GM21717 (cell line): ENCODE results near the gene TP53INP2.
"Not testable (repeated sequence)": the region's sequence is repeated elsewhere in the genome, so short reads cannot be mapped to it uniquely, and the experiment has no call there.

ENCODE experiments used
- ATAC-seq: cut with Tn5 transposase; IDR thresholded peaks from one replicate; pipeline ENCODE4 v1.9.1; 2021; ENCODE audit warnings: mild to moderate bottlenecking, moderate library complexity; ENCODE audit not compliant: unreplicated experiment

TP53INP2 gene

DNA sequence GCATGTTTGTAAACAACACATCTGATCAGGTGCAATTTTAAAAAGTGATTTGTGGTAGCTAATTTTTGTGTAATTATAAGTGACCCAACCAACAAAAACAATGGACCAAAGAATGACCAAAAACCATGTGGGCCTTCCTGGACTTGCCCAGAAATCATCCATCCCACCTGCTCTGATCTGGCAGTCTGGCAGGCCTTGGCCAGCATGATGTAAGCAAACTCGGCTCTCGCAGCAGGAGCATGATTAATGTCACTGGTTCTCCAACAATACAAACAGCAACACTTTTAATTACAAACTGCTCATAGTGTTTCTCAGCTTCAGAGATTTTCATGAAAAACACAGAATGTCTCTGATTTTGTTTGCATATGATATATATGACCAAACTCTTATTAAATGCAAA, 16.1 kb downstream of the TP53INP2 start:
- no peak for ATAC-seq

DNA sequence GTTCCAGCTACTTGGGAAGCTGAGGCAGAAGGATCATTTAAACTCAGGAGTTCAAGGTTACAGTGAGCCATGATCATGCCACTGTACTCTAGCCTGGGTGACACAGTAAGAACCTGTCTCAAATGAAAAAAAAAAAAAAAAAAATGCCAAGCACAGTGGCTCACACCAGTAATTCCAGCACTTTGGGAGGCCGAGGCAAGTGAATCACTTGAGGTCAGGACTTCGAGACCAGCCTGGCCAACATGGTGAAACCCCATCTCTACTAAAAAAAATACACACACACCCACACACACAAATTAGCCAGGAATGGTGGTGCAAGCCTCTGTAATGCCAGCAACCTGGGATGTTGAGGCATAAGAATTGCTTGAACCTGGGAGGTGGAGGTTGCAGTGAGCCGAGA, 18.4 kb downstream of the TP53INP2 start:
- not testable (repeated sequence) for ATAC-seq

DNA sequence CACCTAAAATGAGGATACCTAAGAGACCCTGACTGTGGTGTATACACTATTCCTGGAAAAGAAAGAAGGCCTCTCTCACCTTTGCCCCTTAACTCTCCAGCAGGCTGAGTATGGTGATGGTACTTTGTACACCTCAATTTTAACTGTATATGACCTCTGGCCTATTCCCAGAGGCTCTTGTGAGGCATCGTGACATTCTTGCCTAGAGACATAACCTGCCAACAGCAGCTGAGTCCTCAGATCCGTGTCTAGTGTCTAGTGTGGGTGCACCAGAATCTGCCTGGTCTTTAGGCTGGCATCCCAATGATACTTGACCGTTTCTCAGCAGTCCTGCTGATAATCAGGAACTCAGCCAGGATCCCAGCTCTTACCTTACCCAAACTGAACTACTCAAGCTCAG, 20.0 kb downstream of the TP53INP2 start:
- ATAC-seq, result no peak

DNA sequence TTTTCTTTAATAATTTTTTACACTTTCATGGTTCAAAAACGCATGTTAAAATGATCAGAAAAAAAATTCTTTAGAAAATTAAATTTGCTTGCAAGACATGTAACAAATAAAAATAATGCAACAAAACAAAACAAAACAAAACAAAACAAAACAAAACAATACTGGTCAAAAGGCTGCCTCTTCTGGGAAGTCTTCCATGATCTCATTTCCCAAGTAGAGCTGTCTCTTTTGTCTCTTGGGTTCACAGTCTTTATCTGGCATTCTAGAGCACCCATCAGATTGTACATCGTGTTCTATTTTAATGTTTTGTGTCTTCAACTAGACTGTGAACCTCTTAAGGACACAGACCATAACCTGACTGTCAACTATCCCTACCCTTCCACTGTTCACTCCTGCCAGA, 25.3 kb downstream of the TP53INP2 start:
- no peak for ATAC-seq

DNA sequence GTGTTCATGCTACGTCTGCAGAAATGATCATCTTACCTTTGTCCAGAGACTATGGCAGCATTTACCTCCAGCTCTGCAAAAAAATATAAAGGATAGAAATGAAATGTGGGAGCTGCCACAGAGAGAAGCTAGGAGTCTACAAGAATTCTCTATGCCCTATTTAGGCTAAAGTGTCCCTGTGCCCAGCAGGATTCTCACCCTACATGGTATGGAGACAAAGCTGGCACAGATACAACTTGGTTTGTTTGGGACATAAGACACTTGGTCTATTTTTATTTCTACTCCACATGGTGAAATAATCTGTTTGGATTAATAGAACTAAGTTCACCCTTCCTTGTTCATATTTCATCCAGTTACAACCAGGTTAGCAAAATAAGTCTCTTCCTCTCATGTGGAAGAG, 28.4 kb downstream of the TP53INP2 start:
- no peak for ATAC-seq

DNA sequence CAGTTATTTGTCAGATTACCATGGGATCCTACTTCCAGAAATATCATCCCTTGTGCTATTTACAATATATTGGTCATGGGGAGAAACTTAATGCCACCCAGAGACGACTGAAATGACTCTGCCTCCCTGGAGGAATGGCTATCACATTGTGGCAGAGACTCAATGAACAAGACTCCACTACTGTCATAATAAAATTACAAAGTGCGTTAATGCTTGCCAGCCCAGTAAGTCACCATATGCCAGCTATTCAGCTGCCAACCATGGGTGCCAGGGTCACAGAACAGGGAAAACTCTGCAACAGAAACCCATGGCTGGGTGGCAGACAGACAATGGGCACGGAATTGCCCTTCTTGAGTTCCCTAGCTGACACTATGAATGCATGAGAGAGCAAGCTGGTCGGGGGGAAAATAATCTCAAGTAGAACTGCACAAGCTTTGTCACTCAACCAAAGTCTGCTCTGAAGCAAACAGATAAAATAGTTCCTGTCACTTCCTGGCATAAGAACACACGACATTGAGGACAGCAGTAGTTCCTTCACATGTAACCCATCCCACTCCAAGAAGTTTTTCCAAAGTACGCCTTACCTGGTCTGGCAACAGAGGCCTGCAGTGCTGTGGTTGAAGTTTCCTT, 32.1 kb downstream of the TP53INP2 start:
- ATAC-seq, result no peak

DNA sequence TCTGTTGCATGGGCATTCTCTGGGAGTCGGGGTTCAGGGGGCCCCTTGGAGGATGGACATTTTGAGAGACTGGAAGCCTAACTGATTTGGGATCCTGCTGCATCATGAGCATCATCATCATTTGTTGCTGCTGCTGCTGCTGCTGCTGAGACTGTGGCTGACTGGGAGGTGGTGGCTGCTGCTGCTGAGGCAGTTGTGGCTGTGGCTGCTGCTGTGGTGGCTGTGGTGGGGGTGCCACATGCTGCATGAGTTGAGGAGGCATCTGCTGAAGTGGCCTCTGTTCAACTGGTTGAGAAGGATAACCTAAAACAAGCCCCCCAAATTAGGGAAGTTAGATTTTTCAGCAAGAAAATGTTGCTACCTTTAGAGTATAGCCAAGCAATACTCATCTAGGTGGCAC, 38.9 kb downstream of the TP53INP2 start:
- ATAC-seq, result no peak

DNA sequence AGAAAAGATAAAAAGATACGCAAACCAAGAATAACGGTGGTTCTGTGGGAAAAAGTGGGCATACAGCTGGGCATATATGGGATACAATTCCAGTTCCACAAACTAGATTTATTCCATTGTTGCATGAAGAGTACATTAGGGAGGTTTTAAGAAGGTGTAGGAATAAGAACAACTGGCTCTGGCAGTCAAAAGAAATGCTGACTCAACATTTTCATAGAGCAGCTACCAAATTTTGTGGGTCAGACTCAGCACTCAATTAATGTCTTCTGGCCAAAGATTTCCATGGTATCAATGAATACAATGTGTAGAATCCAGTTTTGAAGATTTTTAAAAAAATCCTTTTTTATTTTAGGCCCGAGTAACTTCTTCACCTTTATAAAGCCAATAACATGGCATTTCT, 40.2 kb downstream of the TP53INP2 start:
- ATAC-seq, result no peak

DNA sequence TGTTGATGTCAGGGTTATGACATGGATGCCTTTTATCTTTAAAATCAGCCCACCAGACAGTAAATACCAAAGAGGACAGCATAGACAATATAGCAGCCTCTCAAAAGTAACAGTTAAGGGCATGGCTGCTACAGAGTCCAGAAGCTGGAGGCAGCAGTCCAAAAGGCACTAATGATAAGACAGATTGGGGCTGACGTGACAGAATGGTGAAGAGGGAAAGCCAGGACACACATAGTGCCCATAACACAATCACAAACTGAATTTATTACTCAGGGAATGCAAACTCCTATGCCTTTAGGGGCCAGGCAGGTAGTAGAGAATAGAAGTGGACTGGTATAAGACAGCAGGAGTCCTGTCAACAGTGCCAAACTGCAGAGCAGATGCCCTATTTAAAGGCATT, 40.7 kb downstream of the TP53INP2 start:
- no peak for ATAC-seq

DNA sequence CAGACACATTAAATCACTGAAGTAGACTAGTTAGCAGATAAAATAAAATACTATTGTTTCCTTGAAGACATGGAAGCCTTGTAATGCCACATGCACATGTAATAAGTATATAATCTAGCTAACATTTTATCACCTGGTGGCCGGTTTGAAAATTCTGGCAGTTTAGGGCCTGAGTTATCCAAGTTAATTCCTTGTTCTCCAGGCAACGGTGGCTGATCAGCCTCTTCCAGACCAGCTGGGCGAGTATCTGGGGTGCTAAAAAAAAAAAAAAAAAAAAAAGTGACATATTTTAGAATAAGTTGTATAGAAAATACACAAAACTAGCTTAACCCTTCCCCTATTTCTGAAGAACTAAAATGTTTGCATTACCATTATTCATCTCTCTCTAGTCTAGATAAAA, 42.5 kb downstream of the TP53INP2 start:
- ATAC-seq, result no peak

DNA sequence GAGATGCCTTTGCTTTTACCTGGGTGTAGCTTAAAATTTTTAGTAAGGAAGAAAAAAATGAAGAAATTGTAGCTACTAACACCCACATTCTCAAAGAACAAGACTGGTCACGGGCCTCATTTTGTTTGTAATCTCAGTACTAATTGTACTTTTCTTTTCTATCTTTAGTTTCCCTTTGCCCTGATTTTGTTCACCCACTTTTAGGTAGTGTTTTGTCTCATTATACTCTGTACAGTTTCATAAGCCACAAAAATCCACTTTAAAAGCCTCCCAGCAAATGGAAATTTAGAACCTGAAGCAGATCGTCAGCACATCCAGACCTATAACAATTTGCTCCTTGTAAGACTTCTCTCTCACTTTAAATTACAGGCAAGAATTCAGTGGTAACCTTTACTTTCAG, 43.3 kb downstream of the TP53INP2 start:
- ATAC-seq, result no peak

DNA sequence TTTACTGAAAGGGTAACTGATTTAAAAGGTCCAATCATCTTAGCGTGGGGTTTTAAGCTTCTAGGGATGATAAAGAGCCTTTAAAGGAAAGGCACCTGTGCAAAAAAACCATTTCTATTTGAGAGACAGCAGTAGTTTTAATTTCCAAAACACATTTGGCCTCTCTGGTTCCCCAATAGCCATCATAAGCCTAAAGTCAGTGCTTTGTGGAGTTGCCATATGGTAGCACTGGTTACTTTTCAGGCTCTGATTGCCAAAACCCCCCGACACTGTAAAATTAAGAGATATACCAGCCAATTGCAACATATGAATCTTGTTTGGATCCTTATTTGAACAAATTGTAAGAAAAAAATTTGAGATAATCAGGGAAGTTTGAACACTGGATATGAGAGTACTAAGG, 44.6 kb downstream of the TP53INP2 start:
- no peak for ATAC-seq

DNA sequence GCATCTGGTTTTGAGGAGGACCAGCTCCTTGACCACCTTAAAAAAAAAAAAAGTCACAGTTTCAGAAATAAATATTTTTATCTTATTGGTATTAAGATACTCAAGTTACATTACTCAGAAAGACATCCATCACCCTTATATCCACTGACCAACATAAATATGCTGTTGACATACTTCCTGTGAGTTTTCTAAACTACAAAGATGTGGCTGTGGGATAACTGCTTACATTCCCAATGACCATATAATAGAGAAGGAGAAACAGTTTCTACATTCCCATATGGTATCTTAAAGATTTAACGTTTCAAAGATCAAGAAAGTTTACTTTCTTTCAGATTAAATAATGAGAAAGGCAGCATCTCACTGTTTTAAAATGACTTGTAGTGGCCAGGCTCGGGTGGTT, 46.3 kb downstream of the TP53INP2 start:
- no peak for ATAC-seq

DNA sequence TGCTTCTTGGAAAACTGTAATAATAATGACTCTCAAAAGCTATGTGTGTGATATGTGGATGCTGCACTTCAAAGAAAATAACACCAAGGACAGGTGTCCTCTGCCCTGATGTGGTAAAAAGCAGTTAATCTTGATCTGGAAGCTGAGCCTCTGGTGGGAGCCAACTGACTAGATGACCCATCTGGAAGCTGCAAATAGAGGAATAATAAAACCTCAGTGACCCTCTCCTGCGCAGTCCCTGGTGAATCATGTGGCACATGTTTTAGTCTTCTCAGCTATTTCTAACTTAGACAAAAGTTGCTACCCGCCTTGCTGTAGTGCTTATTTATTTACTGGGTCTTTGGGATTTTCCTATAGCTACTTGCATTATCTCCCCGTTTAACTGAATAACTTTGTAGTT, 47.3 kb downstream of the TP53INP2 start:
- no peak for ATAC-seq

DNA sequence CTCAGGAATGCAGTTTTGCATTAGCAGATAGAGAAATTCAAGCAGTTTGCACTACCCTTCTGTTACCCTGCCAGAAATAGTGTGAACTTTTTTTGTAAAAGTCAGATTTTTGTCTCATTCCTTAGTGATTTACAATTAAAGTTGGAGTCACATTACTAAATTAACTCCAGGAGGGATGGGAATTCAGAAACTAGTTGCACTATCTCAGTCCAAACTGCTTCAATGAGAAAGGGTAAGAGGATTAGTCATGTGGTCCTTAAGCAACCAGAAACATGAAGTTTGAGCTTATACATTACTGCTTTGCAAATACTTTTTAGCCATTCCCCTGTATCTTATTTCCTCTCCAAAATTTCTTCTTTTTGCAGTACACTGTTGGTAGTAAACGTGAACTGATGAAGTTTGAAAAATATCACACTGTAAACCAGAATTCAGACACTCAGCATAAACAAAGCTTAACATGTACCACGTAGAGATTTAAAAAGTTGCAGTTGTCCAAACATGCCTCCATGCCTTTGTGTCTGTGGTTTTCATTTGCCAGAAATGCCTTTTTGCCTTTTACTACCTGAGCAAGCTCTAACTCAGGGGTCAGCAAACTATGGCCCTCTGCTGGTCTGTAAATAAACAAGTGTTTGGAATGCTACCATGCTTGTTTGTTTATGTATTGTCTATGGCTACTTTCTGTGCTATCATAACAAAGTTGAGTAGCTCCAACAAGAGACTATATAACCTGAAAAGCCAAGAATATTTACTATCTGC, 49.7 kb downstream of the TP53INP2 start:
- no peak for ATAC-seq

DNA sequence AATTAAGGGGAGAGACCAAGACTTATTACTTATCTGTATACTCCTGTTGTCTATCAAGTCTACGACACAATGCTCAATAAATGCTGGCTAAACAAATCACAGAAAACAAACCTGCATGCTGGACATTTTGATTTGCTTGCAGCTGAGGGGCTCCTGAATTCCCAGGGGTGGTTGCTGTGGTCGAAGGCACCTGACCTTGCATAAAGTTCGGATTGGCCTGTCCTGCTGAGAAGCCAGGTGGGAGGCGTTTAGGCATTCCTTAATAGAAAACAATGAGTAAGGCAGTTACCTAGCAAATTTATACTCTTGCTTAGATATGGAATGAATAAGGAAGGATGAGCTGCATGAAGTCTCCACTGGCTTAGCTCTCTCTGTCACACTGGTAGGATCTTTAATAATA, 50.5 kb downstream of the TP53INP2 start:
- no peak for ATAC-seq

DNA sequence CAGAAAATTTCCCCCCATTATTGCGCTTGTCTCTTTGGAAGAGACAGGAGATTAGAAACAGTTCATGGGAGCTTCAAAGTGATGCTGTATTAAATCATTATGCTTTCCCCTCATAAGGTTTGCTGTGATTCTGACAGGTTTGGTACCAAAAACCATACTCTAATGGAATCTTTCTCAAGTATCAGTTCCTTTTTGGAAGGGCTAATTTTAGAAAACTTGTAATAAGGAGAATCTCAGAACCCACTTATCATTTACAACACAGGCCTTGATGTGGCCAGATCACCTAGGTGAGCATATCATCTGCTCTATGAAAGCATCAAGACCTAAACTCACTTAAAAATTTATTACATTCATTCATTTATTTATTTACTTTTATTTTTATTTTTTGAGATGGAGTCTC, 51.2 kb downstream of the TP53INP2 start:
- no peak for ATAC-seq

DNA sequence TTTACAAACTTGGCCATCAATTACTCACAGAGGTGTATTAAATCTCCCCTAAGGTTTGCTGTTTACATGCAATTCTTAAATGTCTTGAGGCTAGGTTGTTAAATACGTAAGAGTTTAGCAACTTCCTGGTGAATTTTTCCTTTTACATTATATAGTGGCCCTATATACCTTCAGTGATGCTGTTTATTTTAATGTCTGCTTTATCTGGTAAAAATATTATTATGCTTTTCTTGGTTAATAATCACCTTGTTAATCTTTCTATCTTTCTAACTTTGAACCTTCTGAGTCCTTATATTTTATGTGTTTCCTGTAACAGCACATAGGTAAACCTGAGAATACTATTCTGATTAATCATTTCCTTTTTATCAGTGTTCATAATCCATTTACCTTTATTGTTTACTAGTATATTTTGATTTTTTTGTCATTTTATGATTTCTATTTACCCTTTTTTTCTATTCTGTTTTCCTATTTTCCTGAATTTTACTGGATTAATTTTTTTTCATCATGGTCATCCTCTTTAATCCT, 57.9 kb downstream of the TP53INP2 start:
- no peak for ATAC-seq
